MM.1S (cell line): ENCODE measurements around the gene CYP4F8.

ENCODE experiments used
- DNase-seq: peaks from one replicate; pipeline ENCODE4 v3.0.0-alpha.2; 2015
- H2AFZ ChIP-seq: fragments of 300-600 bp; sonication (generic); 2 replicates; pipeline ENCODE4 v1.6.0; 2016; ENCODE audit warnings: antibody characterized with exemption, low read length
- H3F3A ChIP-seq: fragments of 300-600 bp; sonication (generic); 2 replicates; pipeline ENCODE4 v1.6.1; 2016; ENCODE audit warnings: mild to moderate bottlenecking, antibody characterized with exemption, low read length, moderate library complexity, mixed read lengths; ENCODE audit not compliant: insufficient read depth
- H3K27ac ChIP-seq: fragments of 300-600 bp; sonication (generic); 2 replicates; pipeline ENCODE4 v1.5.1; 2016; ENCODE audit warnings: mild to moderate bottlenecking, low read length
- H3K27me3 ChIP-seq: fragments of 300-600 bp; sonication (generic); replicated peaks from 2 replicates; pipeline ENCODE4 v1.6.0; 2016; ENCODE audit warnings: low read length; ENCODE audit not compliant: insufficient read depth
- H3K36me3 ChIP-seq: fragments of 300-600 bp; sonication (generic); replicated peaks from 2 replicates; pipeline ENCODE4 v1.6.1; 2016; ENCODE audit warnings: mild to moderate bottlenecking, low read length, mixed read lengths; ENCODE audit not compliant: insufficient read depth
- H3K4me1 ChIP-seq: fragments of 300-600 bp; sonication (generic); 2 replicates; pipeline ENCODE4 v1.6.1; 2016; ENCODE audit warnings: low read length, mixed read lengths
- H3K4me2 ChIP-seq: fragments of 300-600 bp; sonication (generic); 2 replicates; pipeline ENCODE4 v1.6.0; 2016; ENCODE audit warnings: low read depth, low read length
- H3K4me3 ChIP-seq: fragments of 300-600 bp; sonication (generic); 2 replicates; pipeline ENCODE4 v1.5.1; 2016; ENCODE audit warnings: low read length, mixed read lengths
- H3K79me2 ChIP-seq: fragments of 300-600 bp; sonication (generic); 2 replicates; pipeline ENCODE4 v1.6.1; 2016; ENCODE audit warnings: mixed run types, low read length, mixed read lengths
- H3K9ac ChIP-seq: fragments of 300-600 bp; sonication (generic); 2 replicates; pipeline ENCODE4 v1.6.1; 2016; ENCODE audit warnings: low read length, mixed read lengths
- H3K9me2 ChIP-seq: fragments of 300-600 bp; sonication (generic); replicated peaks from 2 replicates; pipeline ENCODE4 v1.6.1; 2016; ENCODE audit warnings: mild to moderate bottlenecking, low read length, mixed read lengths; ENCODE audit not compliant: insufficient read depth
- H3K9me3 ChIP-seq: fragments of 300-600 bp; sonication (generic); replicated peaks from 2 replicates; pipeline ENCODE4 v1.6.1; 2016; ENCODE audit warnings: mild to moderate bottlenecking, low read length, mixed read lengths; ENCODE audit not compliant: insufficient read depth
- H4K20me1 ChIP-seq: fragments of 300-600 bp; sonication (generic); 2 replicates; pipeline ENCODE4 v1.6.1; 2016; ENCODE audit warnings: mild to moderate bottlenecking, low read length, moderate library complexity, mixed read lengths; ENCODE audit not compliant: insufficient read depth
- EZH2 ChIP-seq: fragments of 300-600 bp; sonication (generic); optimal IDR thresholded peaks from 2 replicates; pipeline ENCODE3; 2017; ENCODE audit warnings: low read depth, mild to moderate bottlenecking, antibody characterized with exemption, low read length, mixed read lengths
- EZH2phosphoT487 ChIP-seq: fragments of 300-600 bp; sonication (generic); IDR thresholded peaks from 2 replicates; pipeline ENCODE4 v1.6.1; 2018; ENCODE audit warnings: antibody characterized with exemption, low read length
- TF ChIP-seq, protein P1 (sequence below): fragments of 300-600 bp; sonication (generic); IDR thresholded peaks from 2 replicates; pipeline ENCODE4 v1.5.1; 2016; ENCODE audit warnings: antibody characterized with exemption, low read length, mixed read lengths

The CYP4F8 gene

DNA sequence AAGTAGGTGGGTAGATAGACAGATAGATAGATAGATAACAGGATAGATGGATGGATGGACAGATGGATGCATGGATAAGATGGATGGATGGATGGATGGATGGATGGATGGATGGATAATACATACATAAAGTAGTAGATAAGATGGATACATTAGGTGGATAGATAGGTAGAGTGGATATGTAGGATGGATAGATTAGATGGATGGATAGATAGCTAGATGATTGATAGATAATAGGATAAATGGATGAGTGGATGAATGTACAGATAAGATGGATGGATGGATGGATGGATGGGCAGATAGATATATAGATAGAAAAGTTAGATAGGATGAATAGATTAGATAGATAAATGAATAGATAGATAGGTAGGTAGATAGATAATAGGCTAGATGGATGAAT, 27.8 kb downstream of the CYP4F8 start:
- Histone ChIP-seq H3K36me3 (no peaks in the 10 kb centered on the region), H3K4me1 (no peaks in the 10 kb centered on the region), H3K4me3 (no peak overlapping the region), H3F3A (no peaks in the 10 kb centered on the region), H2AFZ (no peak overlapping the region), H3K79me2 (no peaks in the 10 kb centered on the region), H3K9me3 (no peaks in the 10 kb centered on the region), H3K27ac (no peak overlapping the region), H3K9ac (no peak overlapping the region), H3K4me2 (no peak overlapping the region), H3K27me3 (peaks cover 52% of the 10 kb centered on the region), H4K20me1 (no peaks in the 10 kb centered on the region), H3K9me2 (no peaks in the 10 kb centered on the region)
- no peak for DNase-seq
- TF ChIP-seq EZH2phosphoT487 (no peak), EZH2 (no peak)
- TF ChIP-seq, protein P1, sequence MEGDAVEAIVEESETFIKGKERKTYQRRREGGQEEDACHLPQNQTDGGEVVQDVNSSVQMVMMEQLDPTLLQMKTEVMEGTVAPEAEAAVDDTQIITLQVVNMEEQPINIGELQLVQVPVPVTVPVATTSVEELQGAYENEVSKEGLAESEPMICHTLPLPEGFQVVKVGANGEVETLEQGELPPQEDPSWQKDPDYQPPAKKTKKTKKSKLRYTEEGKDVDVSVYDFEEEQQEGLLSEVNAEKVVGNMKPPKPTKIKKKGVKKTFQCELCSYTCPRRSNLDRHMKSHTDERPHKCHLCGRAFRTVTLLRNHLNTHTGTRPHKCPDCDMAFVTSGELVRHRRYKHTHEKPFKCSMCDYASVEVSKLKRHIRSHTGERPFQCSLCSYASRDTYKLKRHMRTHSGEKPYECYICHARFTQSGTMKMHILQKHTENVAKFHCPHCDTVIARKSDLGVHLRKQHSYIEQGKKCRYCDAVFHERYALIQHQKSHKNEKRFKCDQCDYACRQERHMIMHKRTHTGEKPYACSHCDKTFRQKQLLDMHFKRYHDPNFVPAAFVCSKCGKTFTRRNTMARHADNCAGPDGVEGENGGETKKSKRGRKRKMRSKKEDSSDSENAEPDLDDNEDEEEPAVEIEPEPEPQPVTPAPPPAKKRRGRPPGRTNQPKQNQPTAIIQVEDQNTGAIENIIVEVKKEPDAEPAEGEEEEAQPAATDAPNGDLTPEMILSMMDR, result no peak

DNA sequence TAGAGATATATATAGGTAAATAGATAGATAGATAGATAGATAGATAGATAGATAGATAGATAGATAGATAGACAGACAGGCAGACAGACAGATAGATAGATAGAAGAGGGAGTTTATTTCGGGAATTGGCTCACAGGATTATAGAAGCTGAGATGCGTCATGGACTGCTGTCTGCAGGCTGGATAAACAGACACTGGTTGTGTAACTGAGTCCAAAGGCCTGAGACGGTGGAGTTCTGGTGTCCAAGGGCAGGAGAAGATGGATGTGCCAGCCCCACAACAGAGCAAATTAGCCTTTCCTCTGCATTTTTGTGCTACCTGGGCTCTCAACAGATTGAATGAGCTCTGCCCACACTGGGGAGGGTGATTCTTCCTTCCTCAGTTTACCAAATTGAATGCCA, 28.4 kb downstream of the CYP4F8 start:
- H3K9me2 ChIP-seq, result no peaks in the 10 kb centered on the region
- H3K4me2 ChIP-seq, result no peak overlapping the region
- no peak overlapping the region for H3K27ac ChIP-seq
- no peaks in the 10 kb centered on the region for H3K36me3 ChIP-seq
- TF ChIP-seq EZH2phosphoT487 (no peak), EZH2 (no peak)
- TF ChIP-seq, protein P1, result no peak
- H3K79me2 ChIP-seq, result no peaks in the 10 kb centered on the region
- H4K20me1 ChIP-seq, result no peaks in the 10 kb centered on the region
- no peak overlapping the region for H2AFZ ChIP-seq
- peaks cover 56% of the 10 kb centered on the region for H3K27me3 ChIP-seq
- no peak overlapping the region for H3K9ac ChIP-seq
- no peak for DNase-seq
- H3F3A ChIP-seq, result no peaks in the 10 kb centered on the region
- no peak overlapping the region for H3K4me3 ChIP-seq
- H3K9me3 ChIP-seq, result no peaks in the 10 kb centered on the region
- H3K4me1 ChIP-seq, result no peaks in the 10 kb centered on the region

DNA sequence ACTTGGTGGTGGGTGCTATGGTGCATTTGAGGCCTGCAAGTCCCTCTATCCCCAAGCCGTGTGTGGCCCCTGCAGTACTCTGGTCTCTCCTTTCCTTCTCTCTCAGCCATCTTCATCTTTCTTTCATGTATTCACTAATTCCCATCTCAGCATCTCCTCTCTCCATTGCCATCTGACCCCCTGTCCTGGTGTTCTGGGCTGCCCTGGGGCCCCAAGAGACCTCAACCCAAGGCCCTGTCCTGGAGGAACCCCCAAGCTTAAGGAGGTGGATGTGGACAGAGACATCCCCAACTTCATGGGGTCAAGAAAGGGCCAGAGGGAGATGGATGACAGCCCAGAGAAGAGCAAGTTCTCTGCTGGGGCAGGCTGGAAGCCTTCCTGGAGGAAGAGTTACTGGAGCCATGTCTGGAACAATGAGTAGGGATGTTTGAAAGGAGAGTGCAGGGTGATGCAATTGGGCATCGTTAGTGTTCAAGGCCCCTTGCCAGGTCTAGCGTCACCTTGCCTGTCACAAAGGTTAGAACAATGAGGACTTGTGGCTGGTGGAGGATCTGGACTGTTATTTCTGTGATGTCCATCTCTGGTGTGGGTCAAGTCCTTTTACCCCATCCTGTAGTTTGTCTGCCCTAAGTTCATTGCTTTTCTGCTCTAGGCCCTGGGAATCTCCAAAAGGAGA, 29.2 kb downstream of the CYP4F8 start:
- no peak overlapping the region for H3K9ac ChIP-seq
- no peak overlapping the region for H3K4me2 ChIP-seq
- no peaks in the 10 kb centered on the region for H3K4me1 ChIP-seq
- TF ChIP-seq, protein P1, result no peak
- no peak for TF ChIP-seq EZH2phosphoT487
- no peak overlapping the region for H3K4me3 ChIP-seq
- H3K79me2 ChIP-seq, result no peaks in the 10 kb centered on the region
- no peaks in the 10 kb centered on the region for H3F3A ChIP-seq
- H3K27me3 ChIP-seq, result peaks cover 59% of the 10 kb centered on the region
- H3K9me2 ChIP-seq, result no peaks in the 10 kb centered on the region
- H3K9me3 ChIP-seq, result no peaks in the 10 kb centered on the region
- no peak overlapping the region for H3K27ac ChIP-seq
- no peak for DNase-seq
- H3K36me3 ChIP-seq, result no peaks in the 10 kb centered on the region
- no peak overlapping the region for H2AFZ ChIP-seq
- H4K20me1 ChIP-seq, result no peaks in the 10 kb centered on the region
